Mesendoderm (in vitro differentiated cells): ENCODE data around the gene NCAPG2.
A peak's percentile ranks its signal among the peaks of the same experiment; 100 is the strongest.

ENCODE experiments used
- DNase-seq: peaks from one replicate; pipeline ENCODE4 v3.0.0; 2013
- H2AK5ac ChIP-seq: 2 replicates; pipeline ENCODE4 v1.6.1; 2013; ENCODE audit warnings: low read length, inconsistent platforms
- H2BK120ac ChIP-seq: 2 replicates; pipeline ENCODE4 v1.6.1; 2013; ENCODE audit warnings: low read depth, mild to moderate bottlenecking, low read length, moderate library complexity, mixed read lengths
- H2BK15ac ChIP-seq: replicated peaks from 2 replicates; pipeline ENCODE4 v1.6.1; 2013; ENCODE audit warnings: low read depth, mild to moderate bottlenecking, moderate library complexity
- H2BK5ac ChIP-seq: 2 replicates; pipeline ENCODE4 v1.6.1; 2013; ENCODE audit warnings: low read length, inconsistent platforms
- H3K18ac ChIP-seq: 2 replicates; pipeline ENCODE4 v1.6.1; 2013; ENCODE audit warnings: mild to moderate bottlenecking, low read length, mixed read lengths
- H3K23ac ChIP-seq: one replicate; pipeline ENCODE4 v1.6.1; 2013; ENCODE audit warnings: low read length
- H3K27ac ChIP-seq: 2 replicates; pipeline ENCODE4 v1.5.1; 2013; ENCODE audit warnings: low read depth, mild to moderate bottlenecking, inconsistent platforms, low read length, moderate library complexity
- H3K27me3 ChIP-seq: 2 replicates; pipeline ENCODE4 v1.6.1; 2013; ENCODE audit warnings: low read length, control low read depth, mild to moderate bottlenecking, inconsistent platforms; ENCODE audit not compliant: insufficient read depth, poor library complexity
- H3K36me3 ChIP-seq: 2 replicates; pipeline ENCODE4 v1.6.1; 2013; ENCODE audit warnings: low read length, inconsistent platforms; ENCODE audit not compliant: control insufficient read depth, insufficient read depth
- H3K4ac ChIP-seq: one replicate; pipeline ENCODE4 v1.6.1; 2013; ENCODE audit warnings: low read depth, mild to moderate bottlenecking, low read length, moderate library complexity
- H3K4me1 ChIP-seq: 2 replicates; pipeline ENCODE4 v1.6.1; 2013; ENCODE audit warnings: low read depth, low read length, inconsistent platforms; ENCODE audit not compliant: control insufficient read depth
- H3K4me2 ChIP-seq: 2 replicates; pipeline ENCODE4 v1.6.1; 2013; ENCODE audit warnings: low read length
- H3K4me3 ChIP-seq: 2 replicates; pipeline ENCODE4 v1.5.1; 2013; ENCODE audit warnings: mild to moderate bottlenecking, low read length
- H3K56ac ChIP-seq: one replicate; pipeline ENCODE4 v1.6.1; 2013; ENCODE audit warnings: low read length
- H3K79me1 ChIP-seq: 2 replicates; pipeline ENCODE4 v1.6.1; 2013; ENCODE audit warnings: low read length, inconsistent platforms
- H3K79me2 ChIP-seq: 2 replicates; pipeline ENCODE4 v1.6.1; 2013; ENCODE audit warnings: mild to moderate bottlenecking, low read length; ENCODE audit not compliant: control insufficient read depth, insufficient read depth
- H3K9ac ChIP-seq: 2 replicates; pipeline ENCODE4 v1.6.1; 2013; ENCODE audit warnings: low read length, inconsistent platforms
- H4K5ac ChIP-seq: one replicate; pipeline ENCODE4 v1.6.1; 2013; ENCODE audit warnings: low read length
- H4K8ac ChIP-seq: one replicate; pipeline ENCODE4 v1.6.1; 2013; ENCODE audit warnings: low read depth, mild to moderate bottlenecking, control low read depth, low read length, moderate library complexity
- WGBS: extraction: QIAGEN DNeasy Blood & Tissue Kit; methylation state at CpG from one replicate; pipeline ENCODE4 v1.1.7; 2013; ENCODE audit warnings: low lambda C conversion rate, missing lambda C conversion rate; ENCODE audit not compliant: insufficient coverage; ENCODE audit errors: extremely low coverage; 5-methylcytosine and 5-hydroxymethylcytosine counted together

NCAPG2 gene

DNA sequence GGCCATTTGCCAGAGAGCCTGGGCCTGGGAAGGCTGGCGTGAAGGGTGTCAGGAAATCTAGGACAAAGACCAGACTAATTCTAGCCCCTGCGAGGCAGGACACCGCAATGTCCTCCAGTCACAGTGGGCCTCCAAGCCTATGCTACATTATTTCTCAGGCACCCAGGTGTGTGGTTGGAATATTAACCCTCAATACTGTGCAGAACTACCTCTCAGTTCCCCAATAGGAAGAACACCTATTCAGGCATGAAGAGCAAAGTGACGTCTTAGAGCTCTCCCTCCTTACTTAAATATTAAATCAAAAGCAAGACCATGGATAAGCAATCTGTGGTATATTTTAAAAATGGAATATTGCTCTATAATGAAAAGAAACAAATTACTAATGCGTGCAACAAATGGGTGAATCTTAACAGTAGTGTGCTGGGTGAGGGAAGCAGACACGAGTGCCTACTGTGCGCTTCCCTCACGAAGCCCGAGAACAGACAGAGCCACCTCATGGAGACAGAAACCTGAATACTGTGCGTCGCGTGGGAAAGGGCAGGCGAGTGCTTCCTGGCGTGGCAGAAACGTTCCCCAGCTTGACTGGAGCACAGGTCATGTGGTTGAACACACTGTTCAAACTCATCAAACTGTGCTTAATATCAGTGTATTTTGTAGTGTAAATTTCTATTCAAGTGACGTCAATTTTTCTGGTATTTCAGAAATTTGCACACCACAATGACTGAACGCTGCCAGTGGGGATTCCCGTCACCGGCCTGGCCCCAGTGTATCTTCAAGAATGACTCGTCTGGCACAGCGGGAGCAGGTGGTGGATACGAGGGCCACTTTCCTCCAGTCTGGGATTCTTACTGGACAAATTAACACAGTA is 101.5 kb downstream of the NCAPG2 start:
- no peak overlapping the region for H3K4me2 ChIP-seq
- no peak overlapping the region for H3K56ac ChIP-seq
- H3K9ac ChIP-seq = no peak overlapping the region
- DNase-seq = no peak
- H3K23ac ChIP-seq = no peak overlapping the region
- no peak overlapping the region for H4K5ac ChIP-seq
- H3K36me3 ChIP-seq = no peaks in the 10 kb centered on the region
- no peak overlapping the region for H2BK120ac ChIP-seq
- H3K18ac ChIP-seq = no peak overlapping the region
- no peaks in the 10 kb centered on the region for H3K27me3 ChIP-seq
- no peak overlapping the region for H2BK5ac ChIP-seq
- H3K27ac ChIP-seq = no peak overlapping the region
- H2BK15ac ChIP-seq = no peak overlapping the region
- no peaks in the 10 kb centered on the region for H3K79me2 ChIP-seq
- WGBS = no CpG with 5 or more reads among the region's 22 CpGs
- no peak overlapping the region for H2AK5ac ChIP-seq
- H4K8ac ChIP-seq = no peak overlapping the region
- no peak overlapping the region for H3K4ac ChIP-seq
- no peak overlapping the region for H3K4me3 ChIP-seq
- H3K4me1 ChIP-seq = no peaks in the 10 kb centered on the region
- H3K79me1 ChIP-seq = no peaks in the 10 kb centered on the region

DNA sequence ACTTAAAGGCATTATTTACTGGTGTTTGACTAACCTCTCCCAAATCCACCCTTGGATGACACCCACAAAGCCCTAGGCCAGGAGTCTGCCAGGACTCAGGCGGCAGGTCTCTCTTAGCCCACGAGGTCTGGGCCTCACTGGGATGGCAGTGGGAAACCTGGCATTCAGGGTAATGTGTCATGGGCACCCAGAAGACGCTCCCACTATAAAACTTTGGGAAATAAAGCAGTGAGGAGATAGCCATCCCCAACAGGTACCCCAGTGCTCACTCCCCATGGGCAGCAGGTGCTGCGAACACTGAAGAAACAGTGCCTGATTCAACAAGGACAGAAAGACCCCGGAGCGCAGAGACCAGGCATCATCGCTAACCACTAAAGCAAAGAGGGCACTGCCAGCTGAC is 102.6 kb downstream of the NCAPG2 start:
- no peaks in the 10 kb centered on the region for H3K79me1 ChIP-seq
- no peak overlapping the region for H2BK15ac ChIP-seq
- H2AK5ac ChIP-seq = no peak overlapping the region
- no peak overlapping the region for H2BK120ac ChIP-seq
- no peak overlapping the region for H3K4ac ChIP-seq
- H3K18ac ChIP-seq = no peak overlapping the region
- H4K5ac ChIP-seq = no peak overlapping the region
- no peak overlapping the region for H3K23ac ChIP-seq
- H3K4me2 ChIP-seq = no peak overlapping the region
- H2BK5ac ChIP-seq = no peak overlapping the region
- DNase-seq = no peak
- H3K36me3 ChIP-seq = no peaks in the 10 kb centered on the region
- no peaks in the 10 kb centered on the region for H3K79me2 ChIP-seq
- H3K4me1 ChIP-seq = no peaks in the 10 kb centered on the region
- no peaks in the 10 kb centered on the region for H3K27me3 ChIP-seq
- no peak overlapping the region for H3K56ac ChIP-seq
- no peak overlapping the region for H4K8ac ChIP-seq
- no CpG with 5 or more reads among the region's 7 CpGs for WGBS
- H3K9ac ChIP-seq = no peak overlapping the region
- no peak overlapping the region for H3K4me3 ChIP-seq
- H3K27ac ChIP-seq = no peak overlapping the region

DNA sequence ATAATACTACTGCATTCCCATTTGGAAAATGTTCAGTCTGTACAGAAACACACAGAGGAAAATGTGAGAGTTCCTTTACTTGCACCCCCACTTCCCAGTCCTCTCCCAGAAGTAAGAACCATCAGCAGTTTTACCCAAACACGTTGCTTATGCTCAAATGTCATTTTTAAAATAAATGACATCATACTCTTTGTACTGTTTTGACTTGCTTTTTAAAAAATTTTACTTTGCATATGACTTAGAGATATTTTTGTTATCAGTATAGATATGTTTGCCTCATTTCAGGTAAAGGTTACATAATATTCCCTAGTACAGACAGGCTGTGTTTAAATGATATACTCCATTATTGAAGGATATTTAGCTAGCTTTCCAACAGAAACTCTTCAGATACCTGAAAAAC is 103.5 kb downstream of the NCAPG2 start:
- no peak for DNase-seq
- H3K36me3 ChIP-seq = no peaks in the 10 kb centered on the region
- H3K18ac ChIP-seq = no peak overlapping the region
- H3K4ac ChIP-seq = no peak overlapping the region
- no peak overlapping the region for H4K5ac ChIP-seq
- no peak overlapping the region for H3K27ac ChIP-seq
- H3K23ac ChIP-seq = no peak overlapping the region
- no peaks in the 10 kb centered on the region for H3K79me2 ChIP-seq
- no peaks in the 10 kb centered on the region for H3K4me1 ChIP-seq
- H2BK15ac ChIP-seq = no peak overlapping the region
- H3K56ac ChIP-seq = no peak overlapping the region
- no peak overlapping the region for H2BK120ac ChIP-seq
- no peak overlapping the region for H2BK5ac ChIP-seq
- no peak overlapping the region for H3K4me2 ChIP-seq
- H3K79me1 ChIP-seq = no peaks in the 10 kb centered on the region
- H3K27me3 ChIP-seq = no peaks in the 10 kb centered on the region
- WGBS = no CpG with 5 or more reads among the region's 1 CpG
- no peak overlapping the region for H3K9ac ChIP-seq
- no peak overlapping the region for H2AK5ac ChIP-seq
- H4K8ac ChIP-seq = no peak overlapping the region
- H3K4me3 ChIP-seq = no peak overlapping the region

DNA sequence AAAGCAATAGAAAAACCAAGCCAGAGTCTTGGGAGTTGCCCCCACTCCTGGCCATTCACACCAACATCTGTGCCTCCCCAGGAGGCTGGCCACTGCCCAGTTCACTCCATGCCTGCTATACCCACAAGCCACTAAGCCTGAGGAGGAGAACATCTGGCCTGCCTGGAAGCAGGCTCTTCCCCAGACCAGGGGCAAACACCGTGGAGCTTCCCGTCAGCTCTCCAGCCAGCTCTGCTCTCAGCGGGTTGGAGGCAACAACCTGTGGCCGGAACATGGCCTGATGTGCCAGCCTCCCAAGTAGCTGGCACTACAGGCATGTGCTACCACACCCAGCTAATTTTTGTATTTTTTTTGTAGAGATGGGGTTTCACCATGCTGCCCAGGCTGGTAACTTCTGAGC is 107.9 kb downstream of the NCAPG2 start:
- Histone ChIP-seq H3K36me3 (no peaks in the 10 kb centered on the region), H3K4me2 (no peak overlapping the region), H4K8ac (no peak overlapping the region), H2BK5ac (no peak overlapping the region), H3K4me3 (no peak overlapping the region), H2BK120ac (no peak overlapping the region), H3K9ac (no peak overlapping the region), H2BK15ac (no peak overlapping the region), H3K79me2 (no peaks in the 10 kb centered on the region), H2AK5ac (no peak overlapping the region), H3K56ac (no peak overlapping the region), H3K18ac (no peak overlapping the region), H4K5ac (no peak overlapping the region), H3K23ac (no peak overlapping the region), H3K79me1 (no peaks in the 10 kb centered on the region), H3K4me1 (no peaks in the 10 kb centered on the region), H3K27ac (no peak overlapping the region), H3K4ac (no peak overlapping the region), H3K27me3 (no peaks in the 10 kb centered on the region)
- DNase-seq = no peak
- WGBS = no CpG with 5 or more reads among the region's 4 CpGs

DNA sequence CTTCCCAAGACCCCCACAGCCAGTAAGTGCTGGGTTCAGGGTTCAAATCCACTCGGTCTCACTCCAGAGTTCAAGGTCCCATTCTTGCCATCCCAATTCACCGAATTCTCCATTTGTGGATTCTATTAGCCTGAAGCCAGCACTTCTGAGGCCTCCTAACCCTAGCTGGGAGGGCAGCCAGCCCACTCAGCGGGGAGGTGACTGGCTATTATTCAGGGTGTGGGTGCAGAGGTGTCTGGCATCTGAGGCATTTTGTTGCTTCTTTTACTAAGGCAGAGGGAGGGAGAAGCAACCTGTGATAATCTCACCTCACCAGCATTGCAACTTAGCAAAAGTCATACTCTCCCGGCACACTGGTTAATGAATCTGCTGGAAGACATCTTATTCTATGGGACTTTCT is 108.3 kb downstream of the NCAPG2 start:
- no peak overlapping the region for H2AK5ac ChIP-seq
- no peaks in the 10 kb centered on the region for H3K27me3 ChIP-seq
- no peak overlapping the region for H3K4me3 ChIP-seq
- no peak overlapping the region for H2BK15ac ChIP-seq
- H3K4me2 ChIP-seq = no peak overlapping the region
- WGBS = no CpG with 5 or more reads among the region's 4 CpGs
- H2BK120ac ChIP-seq = no peak overlapping the region
- no peak overlapping the region for H2BK5ac ChIP-seq
- no peak overlapping the region for H3K23ac ChIP-seq
- no peaks in the 10 kb centered on the region for H3K36me3 ChIP-seq
- H3K79me2 ChIP-seq = no peaks in the 10 kb centered on the region
- H3K9ac ChIP-seq = no peak overlapping the region
- H3K27ac ChIP-seq = no peak overlapping the region
- no peak overlapping the region for H3K56ac ChIP-seq
- no peak overlapping the region for H3K4ac ChIP-seq
- no peak overlapping the region for H3K18ac ChIP-seq
- H3K4me1 ChIP-seq = no peaks in the 10 kb centered on the region
- no peak overlapping the region for H4K5ac ChIP-seq
- no peaks in the 10 kb centered on the region for H3K79me1 ChIP-seq
- no peak for DNase-seq
- H4K8ac ChIP-seq = no peak overlapping the region

DNA sequence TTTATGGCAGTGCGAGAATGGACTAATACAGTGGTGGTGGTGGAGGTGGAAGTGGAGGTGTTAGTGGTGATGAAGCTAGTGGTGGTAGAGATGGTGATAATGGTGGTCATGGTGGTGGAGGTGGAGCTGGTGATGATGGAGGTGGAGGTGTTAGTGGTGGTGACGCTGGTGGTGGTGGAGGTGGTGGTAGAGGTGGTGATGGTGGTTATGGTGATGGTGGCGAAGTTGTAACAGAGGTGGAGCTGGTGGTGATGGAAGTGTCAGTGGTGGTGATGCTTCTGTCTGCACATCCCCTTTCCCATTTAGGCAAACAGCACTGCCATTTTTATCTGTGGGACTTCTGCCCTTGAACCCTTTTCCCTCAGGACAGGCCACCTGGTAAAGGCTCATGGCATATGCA is 109.5 kb downstream of the NCAPG2 start:
- H3K23ac ChIP-seq = no peak overlapping the region
- no peak overlapping the region for H4K5ac ChIP-seq
- H3K79me2 ChIP-seq = no peaks in the 10 kb centered on the region
- H3K56ac ChIP-seq = no peak overlapping the region
- H3K36me3 ChIP-seq = no peaks in the 10 kb centered on the region
- no CpG with 5 or more reads among the region's 3 CpGs for WGBS
- H3K27ac ChIP-seq = no peak overlapping the region
- H3K9ac ChIP-seq = no peak overlapping the region
- H3K4me3 ChIP-seq = no peak overlapping the region
- H2BK120ac ChIP-seq = no peak overlapping the region
- H3K27me3 ChIP-seq = peaks cover 3% of the 10 kb centered on the region
- no peak overlapping the region for H3K4ac ChIP-seq
- H2BK15ac ChIP-seq = no peak overlapping the region
- no peak overlapping the region for H4K8ac ChIP-seq
- H3K4me1 ChIP-seq = no peaks in the 10 kb centered on the region
- peak; percentile 67 for DNase-seq
- no peak overlapping the region for H3K18ac ChIP-seq
- no peaks in the 10 kb centered on the region for H3K79me1 ChIP-seq
- no peak overlapping the region for H2BK5ac ChIP-seq
- H3K4me2 ChIP-seq = no peak overlapping the region
- no peak overlapping the region for H2AK5ac ChIP-seq
